Measurements from ENCODE around the gene SDCCAG8. TPM values are rescaled to one million over a fixed set of nuclear protein-coding genes. Genes with fewer than 3 reads are reported as not detected.
A peak's percentile ranks its signal among the peaks of the same experiment; 100 is the strongest.

The SDCCAG8 gene
- total RNA-seq, 4 donors from 2014 or later, result 24.5 to 52.7 (median 31.7) TPM

DNA sequence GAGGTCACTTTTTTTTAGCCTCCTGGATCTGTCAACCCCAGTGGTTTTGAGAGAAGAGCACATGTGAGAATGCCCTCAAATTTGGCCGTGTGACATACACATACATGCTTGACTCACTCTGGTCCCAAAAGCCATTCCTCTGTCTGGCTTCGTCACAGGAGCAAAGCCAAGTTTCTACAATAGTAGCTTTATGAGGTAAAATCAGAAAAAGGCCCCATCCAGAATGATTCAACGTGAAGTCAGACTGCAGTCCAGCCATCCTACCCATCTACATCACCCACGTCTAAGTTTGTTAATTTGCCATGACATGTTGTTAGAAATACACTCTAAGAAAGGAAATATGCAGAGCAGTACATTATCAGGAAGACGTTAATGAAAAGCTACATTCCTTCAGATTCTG is 245.2 kb downstream of the SDCCAG8 start:
- peak; percentile 47 for DNase-seq (ENCODE audit: extremely low spot score)
- WGBS, result 72% methylated on average over 5 of the region's 5 CpGs
- intact Hi-C loops (cut with DNase I), result no loop called here
- Histone ChIP-seq H3K27ac (replicated peaks in 1 of 4) (no peak overlapping the region), H3K36me3 (peaks cover 5 to 52% (median 13%) of the 10 kb centered on the region in 4 donors), H3K27me3 (no peaks in the 10 kb centered on the region), H3K4me1 (peaks cover 5 to 16% (median 9%) of the 10 kb centered on the region in 4 donors), H3K9me3 (no peaks in the 10 kb centered on the region), H3K4me3 (no peak overlapping the region)
- TF ChIP-seq EP300 (IDR thresholded peaks at IDR 0.05), result no peak
- TF ChIP-seq, protein P1, sequence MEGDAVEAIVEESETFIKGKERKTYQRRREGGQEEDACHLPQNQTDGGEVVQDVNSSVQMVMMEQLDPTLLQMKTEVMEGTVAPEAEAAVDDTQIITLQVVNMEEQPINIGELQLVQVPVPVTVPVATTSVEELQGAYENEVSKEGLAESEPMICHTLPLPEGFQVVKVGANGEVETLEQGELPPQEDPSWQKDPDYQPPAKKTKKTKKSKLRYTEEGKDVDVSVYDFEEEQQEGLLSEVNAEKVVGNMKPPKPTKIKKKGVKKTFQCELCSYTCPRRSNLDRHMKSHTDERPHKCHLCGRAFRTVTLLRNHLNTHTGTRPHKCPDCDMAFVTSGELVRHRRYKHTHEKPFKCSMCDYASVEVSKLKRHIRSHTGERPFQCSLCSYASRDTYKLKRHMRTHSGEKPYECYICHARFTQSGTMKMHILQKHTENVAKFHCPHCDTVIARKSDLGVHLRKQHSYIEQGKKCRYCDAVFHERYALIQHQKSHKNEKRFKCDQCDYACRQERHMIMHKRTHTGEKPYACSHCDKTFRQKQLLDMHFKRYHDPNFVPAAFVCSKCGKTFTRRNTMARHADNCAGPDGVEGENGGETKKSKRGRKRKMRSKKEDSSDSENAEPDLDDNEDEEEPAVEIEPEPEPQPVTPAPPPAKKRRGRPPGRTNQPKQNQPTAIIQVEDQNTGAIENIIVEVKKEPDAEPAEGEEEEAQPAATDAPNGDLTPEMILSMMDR (IDR thresholded peaks at IDR 0.05), result no peak

DNA sequence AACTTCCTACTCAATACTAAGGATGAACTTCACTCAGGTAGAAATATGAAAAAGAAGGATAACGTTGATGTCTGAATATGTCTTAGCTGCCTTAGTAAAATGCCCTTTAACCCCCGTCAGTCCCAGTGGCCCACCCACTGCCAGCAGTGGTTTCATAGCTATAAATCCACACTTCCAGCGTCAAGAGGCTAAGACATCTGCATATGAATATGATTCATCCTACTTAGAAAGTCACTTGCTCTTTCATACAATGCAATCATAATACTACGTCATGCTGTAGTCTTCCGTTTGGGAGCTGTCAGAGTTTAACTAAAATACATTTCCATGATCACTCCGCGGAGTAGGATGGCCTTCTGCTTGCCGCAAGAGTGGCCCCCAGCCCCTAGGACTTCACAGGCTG is 247.3 kb downstream of the SDCCAG8 start:
- Histone ChIP-seq H3K27me3 (no peaks in the 10 kb centered on the region), H3K27ac (replicated peaks in 1 of 4) (no peak overlapping the region), H3K4me1 (peaks cover 0 to 9% (median 0%) of the 10 kb centered on the region in 4 donors), H3K36me3 (peaks cover 5 to 65% (median 14%) of the 10 kb centered on the region in 4 donors), H3K4me3 (no peak overlapping the region), H3K9me3 (no peaks in the 10 kb centered on the region)
- peak; percentile 55 for DNase-seq (ENCODE audit: extremely low spot score)
- intact Hi-C loops (cut with DNase I), result no loop called here
- no peak for TF ChIP-seq POLR2AphosphoS5 (IDR thresholded peaks at IDR 0.05)
- TF ChIP-seq, protein P1 (IDR thresholded peaks at IDR 0.05), result no peak
- TF ChIP-seq EP300 (IDR thresholded peaks at IDR 0.05), result no peak
- TF ChIP-seq POLR2A (IDR thresholded peaks at IDR 0.05; ENCODE audit: low read depth), result no peak
- WGBS, result 91% methylated on average over 8 of the region's 8 CpGs

DNA sequence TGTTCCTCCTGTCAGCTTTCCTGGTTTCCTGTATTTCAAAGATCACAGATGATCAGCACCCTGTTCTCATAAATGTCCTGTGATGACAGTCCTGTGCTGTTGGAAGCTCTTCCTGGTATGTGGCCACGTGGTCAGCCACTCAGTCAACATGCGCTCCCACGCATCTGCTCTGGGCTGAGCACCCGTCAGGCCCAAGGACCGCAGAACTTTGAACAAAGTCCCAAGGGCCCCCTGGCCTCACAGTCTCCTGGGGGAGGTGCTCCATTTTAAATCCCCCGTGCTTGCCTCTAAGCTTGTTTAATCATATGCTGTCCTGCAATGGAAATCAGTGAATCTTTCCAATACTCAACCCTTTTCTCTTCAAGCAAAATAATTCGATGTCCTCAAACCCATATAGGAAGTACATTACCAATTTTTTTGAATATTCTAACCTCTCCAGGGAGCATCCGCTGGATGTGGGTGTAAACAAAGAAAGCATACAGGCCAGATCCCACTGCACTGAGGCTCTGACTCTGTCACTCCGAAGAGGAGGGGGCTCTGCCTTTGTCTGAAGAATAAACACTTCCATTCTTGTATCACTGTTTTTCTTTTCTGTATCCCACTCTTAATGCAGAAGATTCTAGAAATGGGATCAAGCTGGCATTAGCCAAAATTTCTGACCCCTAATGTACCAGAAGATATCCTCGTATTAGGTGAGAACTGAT is 250.3 kb downstream of the SDCCAG8 start:
- Histone ChIP-seq H3K36me3 (peaks cover 11 to 81% (median 17%) of the 10 kb centered on the region in 4 donors), H3K4me3 (no peak overlapping the region), H3K9me3 (no peaks in the 10 kb centered on the region), H3K27me3 (no peaks in the 10 kb centered on the region), H3K27ac (replicated peaks in 1 of 4) (no peak overlapping the region), H3K4me1 (peaks cover 0 to 4% (median 0%) of the 10 kb centered on the region in 4 donors)
- WGBS, result 75% methylated on average over 10 of the region's 10 CpGs
- DNase-seq (ENCODE audit: extremely low spot score), result no peak
- TF ChIP-seq EP300 (IDR thresholded peaks at IDR 0.05) (no peak), POLR2A (IDR thresholded peaks at IDR 0.05; ENCODE audit: low read depth) (no peak)
- TF ChIP-seq, protein P1 (IDR thresholded peaks at IDR 0.05), result no peak
- intact Hi-C loops (cut with DNase I), result no loop called here

DNA sequence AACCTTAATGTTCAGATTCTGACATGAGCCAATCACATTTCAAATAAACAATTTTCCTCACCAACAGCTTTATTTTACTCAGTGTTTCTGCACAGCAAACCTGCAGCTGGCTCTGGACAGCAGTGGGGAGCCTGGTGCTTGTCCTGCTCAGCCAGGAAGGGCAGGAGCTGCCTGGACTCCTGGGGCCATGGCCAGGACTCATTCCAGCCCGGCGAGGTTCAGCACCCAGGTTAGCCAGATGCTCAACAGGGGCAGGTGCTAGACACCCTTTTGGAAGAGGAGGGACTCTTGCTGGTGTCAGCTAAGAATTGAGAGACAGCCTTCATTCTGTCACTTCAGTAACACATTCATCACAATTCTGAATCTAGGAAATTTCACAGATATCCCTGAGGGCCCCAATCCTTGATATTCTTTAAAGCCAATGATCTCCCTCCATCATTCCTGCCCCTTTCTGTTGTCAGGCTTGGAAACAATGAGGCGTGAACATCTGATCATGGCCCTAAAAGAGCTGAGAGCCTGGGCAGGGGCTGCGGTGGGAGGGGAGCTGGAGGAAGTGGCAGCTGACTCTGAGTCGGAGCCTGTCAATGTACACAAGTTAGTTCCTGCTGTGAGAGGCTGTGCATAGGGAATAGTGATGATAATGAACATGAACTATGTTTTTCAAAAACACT is 251.3 kb downstream of the SDCCAG8 start:
- no peak overlapping the region for H3K4me3 ChIP-seq
- H3K4me1 ChIP-seq, result peaks cover 0 to 3% (median 0%) of the 10 kb centered on the region in 4 donors
- WGBS, result 70% methylated on average over 3 of the region's 5 CpGs
- H3K36me3 ChIP-seq, result peaks cover 14 to 87% (median 24%) of the 10 kb centered on the region in 4 donors
- no peaks in the 10 kb centered on the region for H3K9me3 ChIP-seq
- intact Hi-C loops (cut with DNase I), result no loop called here
- no peak for TF ChIP-seq POLR2AphosphoS5 (IDR thresholded peaks at IDR 0.05)
- no peak for TF ChIP-seq EP300 (IDR thresholded peaks at IDR 0.05)
- no peak for TF ChIP-seq POLR2A (IDR thresholded peaks at IDR 0.05; ENCODE audit: low read depth)
- TF ChIP-seq, protein P1 (IDR thresholded peaks at IDR 0.05), result no peak
- DNase-seq (ENCODE audit: extremely low spot score), result no peak
- no peaks in the 10 kb centered on the region for H3K27me3 ChIP-seq
- H3K27ac ChIP-seq (replicated peaks in 1 of 4), result no peak overlapping the region

All from esophagus muscularis mucosa (tissue), 4 donors.